Motor neuron (in vitro differentiated cells): ENCODE data around the gene CYP26A1. TPM values are rescaled to one million over a fixed set of nuclear protein-coding genes. Genes with fewer than 3 reads are reported as not detected.
A peak's percentile ranks its signal among the peaks of the same experiment; 100 is the strongest.

Source experiments
- ATAC-seq, 8 experiments: fragments of 200-7000 bp; cut with Tn5 transposase; replicated peaks in 6 of 8; 2 replicates each; pipeline ENCODE4 v1.8.0; 2021; ENCODE audit warnings: mild to moderate bottlenecking in 8 of 8, moderate library complexity in 8 of 8
- H3K27ac ChIP-seq, 2 donors: fragments of 250-450 bp; sonication (Bioruptor Pico); 2 replicates each; pipeline ENCODE4 v1.9.0; 2021; ENCODE audit warnings: antibody characterized with exemption in 2 of 2, mild to moderate bottlenecking in 2 of 2, moderate library complexity in 1 of 2
- H3K4me1 ChIP-seq, 2 donors: fragments of 250-450 bp; sonication (Bioruptor Pico); replicated peaks in 1 of 2; 2 replicates each; pipeline ENCODE4 v1.6.1; 2021; ENCODE audit warnings: antibody characterized with exemption in 2 of 2, mild to moderate bottlenecking in 2 of 2, moderate library complexity in 1 of 2
- H3K4me3 ChIP-seq, 5 donors: fragments of 250-450 bp; sonication (Bioruptor Pico); 2 replicates each; pipeline ENCODE4 v1.9.0; 2021; ENCODE audit warnings: antibody characterized with exemption in 5 of 5, mild to moderate bottlenecking in 5 of 5, moderate library complexity in 4 of 5
- WGBS, 10 experiments: fragments of 450-650 bp; shearing (Covaris generic); methylation state at CpG; one replicate each; pipeline ENCODE4 v1.0.0; 2022; 5-methylcytosine and 5-hydroxymethylcytosine counted together
- in situ Hi-C, 9 experiments: fragments of 400-800 bp; cut with MboI; loops; one replicate each; pipeline ENCODE4 v1.15.0; 2021; ENCODE audit warnings: low sequenced_read_pairs in 9 of 9, low pct_unique_long_range_greater_than_20kb in 2 of 9; ENCODE audit not compliant: unreplicated experiment in 9 of 9
- total RNA-seq, 8 experiments: library from RNA; unstranded; fragments of 300-600 nt; gene quantifications; 2 replicates each; pipeline versions ENCODE4 v1.2.3 to v1.2.4, GENCODE V29; 2022

Gene CYP26A1
- total RNA-seq, 8 experiments from 2014 or later, result 0.57 to 9.4 (median 2.8) TPM

GRCh38 chr10:93075369-93076221 lies 1.9 kb downstream of the CYP26A1 start:
- peak overlapping the region; percentile 42 to 52 (median 45) for H3K4me3 ChIP-seq
- peak in 3 of 8 experiments; percentile 1 to 2 (median 1) for ATAC-seq
- WGBS, 10 experiments, result 8 to 100% (median 33%) methylated on average over 1 to 13 of the region's 25 CpGs; no CpG with 5 or more reads in 1 of the 10 experiments
- in situ Hi-C loops, result loop anchor here in 3 of 9 experiments (25.0 kb wide), 2 partner anchors 212 to 412 kb away; partner anchors contain the start of genes CEP55 (in 1 of the 3) and MYOF (in 1 of the 3)
- H3K4me1 ChIP-seq, result peaks cover 0 to 10% of the 10 kb centered on the region in 2 donors
- no peak overlapping the region for H3K27ac ChIP-seq

- 21 to 100% (median 51%) methylated on average over 1 to 2 of the region's 2 CpGs; no CpG with 5 or more reads in 4 of the 10 experiments for WGBS, 10 experiments
- in situ Hi-C loops, result loop anchor here in 3 of 9 experiments (25.0 kb wide), 2 partner anchors 210 to 410 kb away; partner anchors contain the start of genes CEP55 (in 1 of the 3) and MYOF (in 1 of the 3)
- ATAC-seq, result no peak
- no peak overlapping the region for H3K27ac ChIP-seq
- no peak overlapping the region for H3K4me3 ChIP-seq
- peaks cover 0 to 2% of the 10 kb centered on the region in 2 donors for H3K4me1 ChIP-seq
These were observed 3.2 kb downstream of the CYP26A1 start for GRCh38 chr10:93076871-93077270.

GRCh38 chr10:93077860-93078337 lies 4.2 kb downstream of the CYP26A1 start:
- 53 to 92% (median 78%) methylated on average over 2 to 5 of the region's 5 CpGs for whole genome bisulfite sequencing, 10 experiments
- ATAC-seq, result no peak
- in situ Hi-C loops, result loop anchor here in 3 of 9 experiments (25.0 kb wide), 2 partner anchors 209 to 409 kb away; partner anchors contain the start of genes CEP55 (in 1 of the 3) and MYOF (in 1 of the 3)

GRCh38 chr10:93079663-93080349 lies 6.1 kb downstream of the CYP26A1 start:
- WGBS, 10 experiments, result 0 to 90% (median 60%) methylated on average over 1 to 6 of the region's 9 CpGs; no CpG with 5 or more reads in 3 of the 10 experiments
- Histone ChIP-seq H3K4me1 (peaks cover 0 to 2% of the 10 kb centered on the region in 2 donors), H3K27ac (no peak overlapping the region), H3K4me3 (no peak overlapping the region)
- in situ Hi-C loops, result loop anchor here in 3 of 9 experiments (10.0 to 25.0 kb wide), 3 partner anchors 207 to 407 kb away; partner anchors contain the start of genes CEP55 (in 1 of the 3) and MYOF (in 1 of the 3)
- peak in 3 of 8 experiments; percentile 12 to 28 (median 16) for ATAC-seq

More at GRCh38 chr10:93077860-93078337, 4.2 kb downstream of the CYP26A1 start:
- Histone ChIP-seq H3K4me3 (no peak overlapping the region), H3K4me1 (peaks cover 0 to 2% of the 10 kb centered on the region in 2 donors), H3K27ac (no peak overlapping the region)

- Histone ChIP-seq H3K4me3 (no peak overlapping the region), H3K4me1 (peaks cover 0 to 2% of the 10 kb centered on the region in 2 donors), H3K27ac (no peak overlapping the region)
- 35 to 82% (median 59%) methylated on average over 4 to 12 of the region's 22 CpGs; no CpG with 5 or more reads in 4 of the 10 experiments for WGBS, 10 experiments
- in situ Hi-C loops, result loop anchor here in 3 of 9 experiments (10.0 to 25.0 kb wide), 3 partner anchors 207 to 407 kb away; partner anchors contain the start of genes CEP55 (in 1 of the 3) and MYOF (in 1 of the 3)
- ATAC-seq, result peak; percentile 52 to 89 (median 68)
These were observed 6.8 kb downstream of the CYP26A1 start for GRCh38 chr10:93080350-93081046.

- WGBS, 10 experiments, result 92% methylated on average over 2 of the region's 3 CpGs; no CpG with 5 or more reads in 9 of the 10 experiments
- in situ Hi-C loops, result loop anchor here in 3 of 9 experiments (10.0 to 25.0 kb wide), 3 partner anchors 206 to 406 kb away; partner anchors contain the start of genes CEP55 (in 1 of the 3) and MYOF (in 1 of the 3)
- no peak for ATAC-seq
- H3K4me3 ChIP-seq, result no peak overlapping the region
- H3K4me1 ChIP-seq, result peaks cover 0 to 2% of the 10 kb centered on the region in 2 donors
- H3K27ac ChIP-seq, result no peak overlapping the region
These were observed 7.6 kb downstream of the CYP26A1 start for GRCh38 chr10:93081318-93081717.

- in situ Hi-C loops, result loop anchor here in 3 of 9 experiments (10.0 to 25.0 kb wide), 3 partner anchors 205 to 405 kb away; partner anchors contain the start of genes CEP55 (in 1 of the 3) and MYOF (in 1 of the 3)
- Histone ChIP-seq H3K4me3 (no peak overlapping the region), H3K27ac (no peak overlapping the region), H3K4me1 (peaks cover 0 to 2% of the 10 kb centered on the region in 2 donors)
- WGBS, 10 experiments, result 50 to 86% (median 67%) methylated on average over 1 to 10 of the region's 10 CpGs; no CpG with 5 or more reads in 1 of the 10 experiments
- ATAC-seq, result no peak
These were observed 8.1 kb downstream of the CYP26A1 start for GRCh38 chr10:93081834-93082233.

- Histone ChIP-seq H3K4me1 (peaks cover 2 to 4% of the 10 kb centered on the region in 2 donors), H3K4me3 (no peak overlapping the region), H3K27ac (no peak overlapping the region)
- in situ Hi-C loops, result loop anchor here in 3 of 9 experiments (10.0 to 25.0 kb wide), 3 partner anchors 203 to 403 kb away; partner anchors contain the start of genes CEP55 (in 1 of the 3) and MYOF (in 1 of the 3)
- 51 to 100% (median 82%) methylated on average over 2 to 7 of the region's 7 CpGs; no CpG with 5 or more reads in 3 of the 10 experiments for WGBS, 10 experiments
- no peak for ATAC-seq
These were observed 10.2 kb downstream of the CYP26A1 start for GRCh38 chr10:93083743-93084539.

GRCh38 chr10:93085272-93085859 lies 11.7 kb downstream of the CYP26A1 start:
- H3K4me1 ChIP-seq, result peaks cover 0 to 4% of the 10 kb centered on the region in 2 donors
- in situ Hi-C loops, result loop anchor here in 3 of 9 experiments (10.0 to 25.0 kb wide), 3 partner anchors 202 to 402 kb away; partner anchors contain the start of genes CEP55 (in 1 of the 3) and MYOF (in 1 of the 3)
- 48 to 100% (median 83%) methylated on average over 1 to 4 of the region's 4 CpGs; no CpG with 5 or more reads in 1 of the 10 experiments for WGBS, 10 experiments
- H3K27ac ChIP-seq, result no peak overlapping the region
- H3K4me3 ChIP-seq, result no peak overlapping the region
- ATAC-seq, result no peak

GRCh38 chr10:93086289-93086688 lies 12.6 kb downstream of the CYP26A1 start:
- in situ Hi-C loops, result loop anchor here in 3 of 9 experiments (10.0 to 25.0 kb wide), 3 partner anchors 201 to 401 kb away; partner anchors contain the start of genes CEP55 (in 1 of the 3) and MYOF (in 1 of the 3)
- WGBS, 10 experiments, result 80 to 100% (median 92%) methylated on average over 1 to 6 of the region's 6 CpGs; no CpG with 5 or more reads in 1 of the 10 experiments
- H3K4me3 ChIP-seq, result no peak overlapping the region
- H3K27ac ChIP-seq, result no peak overlapping the region
- no peak for ATAC-seq
- peaks cover 0 to 4% of the 10 kb centered on the region in 2 donors for H3K4me1 ChIP-seq
